Superior temporal gyrus (tissue), 1 donor: Measurements from ENCODE around the gene ZNF536.
A peak's percentile ranks its signal among the peaks of the same experiment; 100 is the strongest.

Experiments
- DNase-seq: peaks from one replicate; pipeline ENCODE4 v3.0.0-alpha.2; 2016; ENCODE audit errors: extremely low spot score

Gene ZNF536

DNA sequence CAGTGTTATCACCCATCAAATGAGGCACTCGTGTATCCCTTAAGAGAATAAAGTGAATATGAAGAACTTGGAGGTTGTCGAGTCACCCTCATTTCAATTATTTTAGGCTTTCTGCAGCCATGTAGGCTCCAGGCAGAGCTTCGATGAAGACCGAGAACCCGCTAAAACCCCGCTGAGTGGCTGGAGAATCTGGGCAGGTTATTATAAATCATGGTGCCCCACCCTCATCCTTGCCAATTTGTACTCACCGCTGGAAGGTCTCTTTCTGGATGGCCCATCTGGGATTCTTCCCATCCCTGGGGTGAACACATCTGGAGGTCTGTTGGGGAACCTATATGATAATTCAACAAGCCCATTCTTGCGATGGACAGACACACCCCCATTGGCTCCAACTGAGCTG is 190.8 kb downstream of the ZNF536 start:
- no peak for DNase-seq

DNA sequence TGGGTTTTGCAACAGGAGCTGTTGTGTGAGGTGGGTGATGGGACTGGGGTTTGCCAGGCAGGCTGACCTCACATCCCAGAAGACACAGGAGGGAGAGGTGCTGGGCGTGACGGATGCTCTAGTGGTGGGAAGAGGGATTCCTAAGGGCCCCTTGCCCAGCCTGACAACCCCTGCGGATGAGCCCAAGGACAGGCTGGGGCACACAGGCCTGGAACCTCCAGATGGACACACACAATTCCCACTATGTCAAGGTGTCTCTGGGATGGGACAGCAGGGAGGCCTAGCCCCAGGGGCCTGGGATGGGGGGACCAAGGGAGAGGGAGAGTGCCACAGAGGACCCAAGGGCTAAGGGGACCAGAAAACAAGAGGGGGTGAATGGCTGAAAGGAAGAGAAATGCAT is 191.5 kb downstream of the ZNF536 start:
- no peak for DNase-seq

DNA sequence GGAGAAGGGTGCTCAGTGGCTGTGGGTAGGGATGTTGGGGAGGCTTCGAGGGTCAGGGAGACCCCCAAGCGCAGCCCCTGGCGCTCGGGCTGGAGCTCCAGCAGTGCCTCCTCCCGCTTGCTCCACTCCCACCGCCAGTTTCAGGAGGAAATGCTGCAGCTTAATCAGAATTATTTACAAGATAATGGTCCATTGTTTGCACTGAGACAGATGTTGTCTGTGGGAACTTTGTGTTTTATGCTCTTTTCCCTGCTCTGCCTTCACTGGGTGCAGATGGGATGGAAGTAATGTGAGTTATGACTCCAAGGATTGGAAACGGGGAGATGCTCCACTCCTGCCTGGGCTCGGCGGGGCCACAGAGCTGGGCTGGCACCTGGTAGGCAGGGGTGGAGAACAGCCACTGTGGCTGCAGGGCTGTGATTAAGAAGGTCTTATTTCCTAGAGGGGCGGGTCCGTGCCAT is 192.4 kb downstream of the ZNF536 start:
- peak; percentile 88 for DNase-seq

DNA sequence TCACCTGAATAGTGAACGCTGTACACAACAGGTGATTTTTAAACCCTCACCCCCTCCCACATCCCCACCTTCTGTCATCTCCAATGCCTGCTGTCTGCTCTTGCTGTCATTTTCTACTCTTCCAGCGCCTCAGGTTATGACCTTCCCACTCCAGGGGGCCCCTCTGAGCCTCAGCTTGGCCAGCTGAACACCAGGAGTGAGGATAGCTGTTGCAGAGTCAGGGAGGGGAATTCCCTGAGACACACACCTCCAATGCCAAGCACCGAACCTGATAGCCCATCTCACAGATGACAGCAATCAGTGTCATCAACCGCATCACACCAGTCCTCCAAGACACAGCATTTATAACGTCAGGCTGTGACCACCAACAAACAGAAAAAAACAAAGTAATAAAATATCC is 193.5 kb downstream of the ZNF536 start:
- DNase-seq, result peak; percentile 10

DNA sequence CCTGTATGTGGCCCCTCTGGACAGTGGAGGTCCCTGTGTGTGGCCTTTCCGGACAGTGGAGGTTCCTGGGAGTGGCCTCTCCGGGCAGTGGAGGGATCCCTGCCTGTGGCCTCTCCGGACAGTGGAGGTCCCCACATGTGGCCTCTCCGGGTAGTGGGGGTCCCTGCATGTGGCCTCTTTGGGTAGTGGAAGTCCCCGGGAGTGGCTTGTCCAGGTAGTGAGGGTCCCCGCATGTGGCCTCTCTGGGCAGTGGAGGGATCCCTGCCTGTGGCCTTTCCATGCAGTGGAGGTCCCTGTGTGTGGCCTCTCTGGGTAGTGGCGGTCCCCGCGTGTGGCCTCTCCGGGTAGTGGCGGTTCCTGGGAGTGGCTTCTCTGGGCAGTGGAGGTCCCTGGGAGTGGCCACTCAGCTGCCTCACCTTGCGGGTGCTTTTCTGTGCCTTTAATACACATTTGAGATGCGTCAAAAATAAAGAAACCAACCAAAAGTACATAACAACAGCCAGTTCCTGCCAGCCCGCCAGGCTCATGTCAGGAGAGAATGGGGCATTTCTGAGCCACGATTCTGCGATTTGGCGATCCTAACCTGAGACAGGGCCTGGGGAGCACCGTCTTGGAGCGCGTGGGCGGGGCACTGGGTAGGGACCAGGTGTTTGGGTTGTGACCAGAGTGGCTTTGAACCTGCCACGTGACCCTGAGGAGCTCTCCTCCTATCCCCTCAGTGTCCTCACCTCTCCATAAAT is 194.7 kb downstream of the ZNF536 start:
- DNase-seq, result no peak

DNA sequence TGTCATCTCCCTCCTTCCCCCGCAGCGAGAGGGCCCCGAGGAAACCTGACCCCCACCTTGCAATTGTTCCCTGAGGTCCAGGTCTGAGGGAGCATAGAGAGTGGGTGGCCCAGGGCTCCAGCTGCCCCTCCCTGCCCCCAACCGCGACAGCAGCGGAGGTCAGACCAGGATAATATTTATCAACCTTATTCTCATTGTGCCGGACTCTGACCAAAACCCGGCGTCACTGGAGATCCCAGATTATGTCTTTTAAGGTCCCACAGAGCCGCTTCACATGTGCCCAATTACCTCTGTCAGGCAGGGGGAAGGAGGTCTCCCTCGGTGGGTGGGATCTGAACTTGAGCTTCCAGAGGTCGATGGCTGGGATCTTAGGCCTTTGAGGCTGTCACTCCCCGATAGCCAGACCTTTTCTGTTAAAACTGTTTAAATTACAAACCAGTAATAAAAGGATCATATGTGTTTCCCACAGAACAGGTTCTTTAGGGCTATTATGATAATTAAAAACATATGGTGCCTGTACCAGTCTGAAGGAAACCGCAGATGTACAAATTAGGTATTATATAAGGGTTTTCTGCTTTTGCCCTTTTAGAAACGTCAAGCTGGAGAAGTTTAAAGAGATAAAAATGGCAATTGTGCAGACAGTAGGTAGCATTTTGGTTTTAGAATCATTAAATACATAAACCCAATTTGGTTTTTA is 195.5 kb downstream of the ZNF536 start:
- DNase-seq, result no peak

DNA sequence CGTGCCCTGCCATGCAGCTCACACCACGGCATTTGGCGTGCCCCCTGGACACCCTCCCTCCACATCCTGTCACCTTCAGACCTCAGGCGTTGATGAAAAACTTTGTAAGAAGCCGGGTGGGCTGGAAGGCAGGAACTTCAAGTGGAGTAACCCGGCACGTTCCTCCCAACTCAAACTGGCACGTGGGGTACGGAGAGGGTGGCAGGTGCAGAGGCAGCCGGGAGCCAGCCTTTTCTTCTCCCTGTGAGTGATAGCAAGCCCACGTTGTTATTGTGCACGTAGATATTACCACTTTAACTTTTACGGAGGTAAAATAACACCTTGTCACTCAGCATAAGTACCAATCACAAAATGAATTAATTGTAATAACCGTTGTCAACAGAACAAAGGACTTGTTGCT is 198.0 kb downstream of the ZNF536 start:
- DNase-seq, result no peak

DNA sequence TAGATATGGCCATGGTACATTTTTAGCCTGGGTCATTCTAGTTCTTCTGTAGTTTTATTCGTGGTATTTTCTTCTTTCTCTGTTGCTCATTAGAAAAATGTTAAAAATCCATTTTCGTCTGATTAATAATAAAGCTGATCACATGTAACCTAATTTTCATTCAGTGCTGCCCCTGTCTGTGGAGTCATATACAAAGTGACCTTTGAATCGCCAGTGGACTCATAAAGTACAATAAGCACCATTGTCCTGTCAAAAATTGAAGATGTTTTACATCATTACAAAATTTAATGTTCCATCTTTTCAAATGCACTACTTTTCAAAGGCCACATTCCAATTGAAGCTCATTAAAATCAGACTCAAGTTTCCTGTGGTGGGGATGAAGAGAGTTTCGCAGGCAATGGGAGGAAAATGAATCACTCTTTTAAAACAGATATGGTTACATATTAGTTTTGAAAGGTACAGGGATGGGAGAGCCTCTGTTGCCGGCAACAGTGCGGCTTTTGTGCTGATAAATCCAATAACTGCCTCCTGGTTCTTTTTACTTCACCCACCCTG is 205.4 kb downstream of the ZNF536 start:
- peak; percentile 61 for DNase-seq

DNA sequence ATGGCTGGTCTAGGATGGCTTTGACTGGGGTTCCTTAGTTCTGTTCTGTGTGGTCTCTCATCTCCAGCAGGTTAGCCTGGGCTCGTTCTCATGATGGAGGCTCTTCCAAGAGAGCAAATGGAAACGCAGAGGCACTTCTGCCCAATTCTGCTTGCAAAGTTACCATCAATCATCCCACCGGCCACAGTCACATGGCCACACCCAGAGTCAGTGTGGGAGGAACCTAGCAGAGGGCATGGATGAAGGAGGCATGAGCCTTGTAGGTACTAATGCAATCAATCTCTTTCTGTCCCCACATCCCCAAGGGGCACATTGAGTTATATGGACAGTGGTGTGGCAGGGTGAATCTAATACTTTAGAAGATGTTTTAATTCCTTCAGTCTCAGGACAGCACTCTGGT is 207.2 kb downstream of the ZNF536 start:
- DNase-seq, result no peak

DNA sequence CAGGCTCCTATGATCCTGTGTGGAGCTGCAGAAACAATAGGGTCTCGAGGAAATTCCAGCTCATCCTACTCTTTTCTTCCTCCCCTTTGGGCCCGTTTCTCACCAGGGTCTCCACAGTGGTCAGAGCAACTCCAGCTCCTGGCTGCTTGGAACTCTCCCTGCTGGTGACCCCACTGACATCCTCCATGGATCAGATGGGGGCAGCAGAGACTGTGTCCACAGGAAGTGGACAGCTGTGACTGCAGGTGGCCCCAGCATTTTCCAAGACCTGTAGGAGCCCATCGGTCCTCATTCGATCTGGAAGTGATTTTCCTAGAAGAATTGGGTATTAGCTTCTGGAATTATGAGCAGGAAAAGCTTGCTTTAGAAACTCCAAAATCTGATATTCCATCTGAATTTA is 208.5 kb downstream of the ZNF536 start:
- peak; percentile 38 for DNase-seq

DNA sequence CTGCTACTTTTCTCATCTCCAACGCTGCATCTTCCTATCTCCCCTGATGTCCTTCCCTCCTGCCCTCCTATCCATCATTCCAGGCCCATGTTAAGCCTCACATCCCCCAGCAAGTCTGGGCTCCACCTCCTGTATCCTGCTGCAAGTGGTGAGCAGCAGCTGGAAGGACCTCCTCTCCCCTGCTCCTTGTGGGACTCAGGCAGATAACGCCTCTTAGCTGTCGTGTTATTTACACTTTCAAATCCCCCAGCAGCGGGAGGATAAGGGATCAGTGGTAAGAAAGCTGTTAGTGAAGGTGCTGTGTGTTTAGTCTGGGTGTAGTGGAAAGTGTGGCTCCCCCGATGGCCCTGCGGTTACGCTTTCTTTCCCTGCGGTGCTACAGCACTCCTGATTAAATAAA is 211.9 kb downstream of the ZNF536 start:
- no peak for DNase-seq

DNA sequence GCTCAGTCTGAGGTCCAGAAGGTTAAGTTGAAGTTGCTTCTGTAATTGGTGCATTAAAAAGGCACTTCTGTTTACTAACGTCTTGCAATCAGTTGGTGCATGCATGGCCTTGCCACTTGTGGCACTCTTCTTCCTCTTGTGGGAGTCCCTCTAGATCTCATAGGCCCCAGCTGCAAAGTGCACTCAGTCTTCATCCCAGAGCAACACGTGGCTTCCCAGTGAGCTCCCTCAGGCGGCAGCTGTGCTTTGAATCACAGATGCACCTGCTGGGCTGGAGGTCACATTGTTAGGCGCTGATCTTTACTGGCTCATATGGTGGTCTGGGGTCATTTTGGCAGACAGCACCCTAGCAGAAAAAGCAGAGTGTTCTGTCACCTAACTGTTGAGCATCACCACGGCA is 215.7 kb downstream of the ZNF536 start:
- DNase-seq, result peak; percentile 59

DNA sequence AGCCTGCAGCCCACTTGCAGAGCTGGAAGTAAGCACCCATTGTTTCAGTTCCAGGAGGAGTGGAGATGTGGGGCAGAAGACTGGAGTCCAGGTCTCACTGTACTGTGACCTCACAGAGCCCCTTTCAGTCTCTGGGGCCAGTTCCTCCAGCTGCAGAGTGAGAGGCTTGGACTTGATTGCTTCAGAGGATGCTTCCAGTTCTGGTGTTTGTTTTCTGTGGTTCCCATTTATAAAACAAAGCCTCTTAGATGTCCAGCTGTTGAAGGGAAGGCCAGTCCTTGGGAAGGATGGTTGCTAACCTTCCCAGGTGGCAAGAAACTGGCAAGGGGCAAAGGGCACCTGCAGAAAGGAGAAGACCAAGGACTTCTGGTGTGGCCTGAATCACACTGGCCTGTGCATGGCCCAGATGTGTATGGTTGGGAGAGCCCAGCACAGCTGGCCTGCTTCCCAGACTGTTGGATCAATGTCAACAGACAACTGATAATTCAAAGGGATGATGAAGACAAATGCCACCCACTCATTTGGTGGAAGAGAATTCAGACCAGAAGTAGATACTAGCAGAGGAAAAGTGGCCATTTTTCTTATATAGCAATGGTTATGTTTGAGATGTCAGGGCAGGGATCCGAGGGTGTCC is 218.5 kb downstream of the ZNF536 start:
- DNase-seq, result peak; percentile 83

DNA sequence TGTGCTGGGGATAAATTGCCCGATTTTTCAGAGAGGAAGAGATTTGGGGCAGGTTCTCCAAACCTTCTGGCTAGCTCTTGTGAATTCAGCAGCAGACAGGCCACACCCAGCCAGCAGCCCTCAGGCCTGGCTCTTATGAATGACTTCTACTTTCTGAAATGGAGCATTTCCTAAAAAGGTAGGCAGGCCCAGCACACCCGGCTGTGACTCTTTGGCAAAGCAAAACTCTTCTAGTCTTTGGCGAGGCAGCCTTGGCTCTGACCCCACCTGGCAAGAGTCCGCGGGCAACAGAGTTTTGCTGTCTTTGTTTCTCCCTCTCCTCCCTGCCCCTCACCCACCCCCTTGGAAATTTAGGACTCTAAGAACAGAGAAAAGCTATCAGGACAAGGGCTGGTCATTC is 221.2 kb downstream of the ZNF536 start:
- DNase-seq, result no peak

DNA sequence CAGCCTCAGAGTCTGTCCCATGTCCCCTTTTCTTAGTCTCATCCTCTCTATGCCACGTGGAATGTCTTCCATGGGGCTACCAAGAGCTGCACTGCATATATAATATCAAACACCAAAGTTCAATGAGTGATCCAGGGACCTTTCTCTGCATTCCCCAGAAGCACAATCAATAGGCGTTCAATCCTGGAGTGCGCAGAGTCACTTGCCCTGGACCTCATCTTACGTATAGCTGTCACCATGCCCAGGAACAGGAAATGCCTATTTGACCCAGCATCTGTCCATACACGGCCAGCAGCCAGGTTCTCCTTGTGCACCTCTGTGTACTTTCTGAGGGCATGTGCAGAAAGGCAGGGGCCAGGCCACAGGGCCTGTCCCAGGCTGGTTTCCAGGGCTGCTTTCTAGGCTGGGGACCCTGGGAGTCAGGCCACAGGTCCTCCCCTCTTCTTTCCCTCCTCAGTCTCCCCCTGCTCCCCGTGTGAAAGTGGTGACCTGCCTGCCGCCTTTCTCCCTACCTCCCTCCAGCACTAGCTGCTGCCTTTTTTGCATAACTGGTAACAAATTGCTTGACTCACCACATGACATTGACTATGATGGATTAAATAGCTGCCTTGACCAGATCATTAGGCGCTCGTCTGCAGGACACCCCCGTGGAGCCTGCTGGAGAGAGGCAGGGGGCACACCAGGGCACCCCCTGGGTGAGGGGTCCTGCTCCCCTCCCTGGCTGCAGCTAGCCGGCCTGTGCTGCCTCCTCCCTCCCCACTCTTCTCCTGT is 222.0 kb downstream of the ZNF536 start:
- DNase-seq, result no peak

DNA sequence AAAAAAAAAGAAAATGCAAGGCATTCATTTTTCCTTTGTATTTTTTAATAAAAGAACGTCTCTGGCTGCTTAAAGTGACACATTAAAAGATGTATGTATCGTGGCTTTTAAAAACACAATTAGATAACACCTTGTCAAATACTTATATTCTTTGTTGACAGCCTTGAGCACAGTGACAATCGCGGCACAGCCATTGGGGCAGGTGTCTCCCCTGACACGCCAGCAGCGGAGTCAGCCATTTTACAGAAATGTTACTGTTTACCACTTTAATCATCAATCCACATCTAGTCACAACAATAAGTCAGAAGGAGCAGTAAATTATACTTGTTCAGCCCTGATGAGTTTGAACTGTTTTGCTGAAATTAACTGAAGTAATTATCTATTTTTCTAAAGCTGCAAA is 224.1 kb downstream of the ZNF536 start:
- no peak for DNase-seq

DNA sequence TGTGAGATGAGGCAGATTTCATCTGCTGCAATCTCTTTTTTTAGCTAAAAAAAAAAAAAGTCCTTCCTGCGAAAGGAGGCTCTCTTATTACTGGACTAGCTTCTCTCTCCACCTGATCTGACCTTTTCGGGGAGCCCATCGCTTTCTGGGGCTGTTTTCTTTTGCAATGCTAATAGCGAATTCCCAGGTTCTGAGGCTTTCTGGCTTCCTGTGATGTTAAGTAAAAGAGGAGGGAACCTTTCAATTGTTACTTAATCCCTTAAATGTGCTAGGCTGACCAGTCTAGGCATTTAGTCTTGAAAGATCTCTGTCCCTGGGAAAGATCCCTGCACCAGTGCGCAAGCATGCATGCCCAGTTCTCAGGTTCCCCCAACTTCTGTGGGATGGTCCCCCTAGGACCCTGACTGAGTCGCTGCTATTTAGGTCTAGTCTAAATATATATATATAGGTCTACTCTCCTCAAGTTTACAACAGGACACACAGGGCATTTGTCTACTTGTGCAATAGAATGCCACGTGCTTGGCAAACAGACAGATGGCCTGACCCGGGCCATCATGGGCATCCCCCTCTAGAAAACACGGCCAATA is 224.7 kb downstream of the ZNF536 start:
- no peak for DNase-seq

DNA sequence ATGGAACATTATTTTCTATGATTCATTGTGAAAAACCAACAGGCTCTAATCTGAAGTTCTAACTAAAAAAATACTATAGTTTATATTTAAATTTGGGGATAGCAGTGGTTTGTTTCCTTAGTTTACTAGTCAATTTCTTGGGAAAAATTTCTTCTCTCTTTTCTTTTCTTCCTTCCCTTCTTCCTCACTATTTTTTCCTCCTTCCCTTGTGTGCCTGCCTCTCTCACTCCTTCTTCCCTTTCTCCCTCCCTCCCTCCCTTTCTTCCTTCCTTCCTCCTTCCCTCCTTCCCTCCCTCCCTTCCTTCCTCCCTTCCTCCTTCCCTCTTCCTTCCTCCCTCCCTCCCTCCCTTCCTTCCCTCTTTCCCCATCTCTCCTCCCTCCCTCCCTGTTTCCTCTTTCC is 226.5 kb downstream of the ZNF536 start:
- DNase-seq, result no peak

DNA sequence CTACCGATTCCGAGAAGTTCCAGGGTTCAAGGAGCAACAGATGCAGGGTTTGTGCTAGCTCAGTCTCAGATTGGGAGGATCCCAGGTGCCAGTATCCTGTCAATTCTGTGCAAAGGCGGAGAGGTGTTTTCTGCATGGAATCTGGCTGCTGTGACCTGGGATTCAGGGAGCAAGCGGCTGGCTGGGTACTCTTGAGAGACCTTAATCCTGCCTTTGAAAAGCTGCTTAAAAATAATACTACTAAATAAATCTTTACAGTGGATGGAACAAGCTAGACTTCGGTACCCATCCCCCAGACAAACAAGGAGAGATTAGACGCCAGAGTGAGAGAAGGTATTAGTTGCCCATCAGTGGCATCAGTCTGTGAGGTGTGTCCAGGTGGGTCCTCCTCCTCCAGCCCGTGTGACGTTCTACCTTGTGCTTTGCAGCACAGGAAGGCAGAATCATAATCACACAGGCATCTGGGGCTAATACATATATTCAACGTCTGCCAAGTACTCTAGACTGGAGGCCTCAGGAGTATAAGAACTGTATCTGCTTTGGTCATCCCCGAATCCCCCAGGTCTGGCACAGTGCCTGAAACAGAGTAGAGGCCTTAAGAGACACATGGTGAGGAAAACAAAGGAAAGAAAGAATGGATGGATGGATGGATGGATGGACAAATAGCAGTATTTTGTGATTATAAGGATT is 230.6 kb downstream of the ZNF536 start:
- no peak for DNase-seq

DNA sequence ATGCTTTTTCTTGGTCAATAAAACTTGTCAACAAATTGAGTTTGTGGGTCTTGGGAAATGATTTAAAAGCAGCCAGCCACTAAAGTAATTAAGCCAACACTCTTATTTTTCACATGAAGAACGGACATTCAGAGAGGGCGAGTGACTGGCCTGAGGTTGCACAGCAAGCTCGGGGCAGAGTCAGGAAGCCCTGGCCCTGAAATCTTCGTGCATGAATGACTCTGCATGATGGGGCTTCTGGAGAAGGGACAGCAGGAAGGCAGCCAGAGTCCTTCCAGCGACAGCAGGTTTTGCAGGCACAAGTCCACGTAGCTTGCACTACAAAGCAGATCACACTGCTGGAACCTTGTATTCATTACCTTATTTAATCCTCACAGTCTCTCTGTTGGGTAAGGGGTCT is 232.5 kb downstream of the ZNF536 start:
- no peak for DNase-seq

DNA sequence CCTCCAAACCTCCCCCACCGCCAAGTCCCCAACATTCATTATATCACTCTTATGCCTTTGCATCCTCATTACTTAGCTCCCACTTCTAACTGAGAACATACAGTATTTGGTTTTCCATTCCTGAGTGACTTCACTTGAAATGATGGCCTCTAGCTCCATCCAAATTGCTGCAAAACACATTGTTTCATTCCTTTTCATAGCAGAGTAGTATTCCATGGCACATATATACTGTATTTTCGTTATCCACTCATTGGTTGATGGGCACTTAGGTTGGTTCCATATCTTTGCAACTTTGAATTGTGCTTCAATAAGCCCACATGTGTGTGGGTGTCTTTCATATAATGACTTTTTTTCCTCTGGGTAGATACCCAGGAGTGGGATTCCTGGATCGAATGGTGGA is 233.1 kb downstream of the ZNF536 start:
- DNase-seq, result no peak
